B cell (primary cell): ENCODE data around the gene PRKCH.

ENCODE experiments used
- CTCF ChIP-seq: fragments of 200-600 bp; IDR thresholded peaks from one replicate; pipeline ENCODE4 v1.8.0; 2022; ENCODE audit warnings: antibody characterized with exemption, mild to moderate bottlenecking
- EZH2 ChIP-seq: IDR thresholded peaks from 2 replicates; pipeline ENCODE4 v1.6.1; 2012; ENCODE audit warnings: borderline replicate concordance, low read depth, mild to moderate bottlenecking, moderate library complexity, low read length; ENCODE audit not compliant: insufficient read depth, poor library complexity, severe bottlenecking

DNA sequence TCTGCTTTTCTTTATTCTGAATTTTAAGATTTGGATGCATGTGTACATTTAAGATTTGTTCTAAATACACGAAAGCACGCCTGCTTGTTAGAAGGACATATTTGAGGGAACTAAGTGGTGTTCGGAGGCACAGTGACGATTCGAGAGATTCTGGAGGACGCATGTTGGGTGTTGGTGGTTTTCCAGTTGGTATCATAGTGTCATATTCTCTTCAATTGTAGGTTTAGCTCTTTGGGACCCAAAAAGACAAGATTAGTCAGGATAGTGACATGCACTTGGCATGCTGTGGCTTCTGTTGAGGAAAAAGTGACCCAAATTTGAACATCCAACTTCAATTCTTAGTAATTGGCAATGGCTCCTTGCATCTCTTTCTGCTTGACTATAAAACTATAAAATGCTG, 30.1 kb downstream of the PRKCH start:
- no peak for TF ChIP-seq CTCF
- no peak for TF ChIP-seq EZH2
